ENCODE measurements around the gene BCL2L15.

The BCL2L15 gene

DNA sequence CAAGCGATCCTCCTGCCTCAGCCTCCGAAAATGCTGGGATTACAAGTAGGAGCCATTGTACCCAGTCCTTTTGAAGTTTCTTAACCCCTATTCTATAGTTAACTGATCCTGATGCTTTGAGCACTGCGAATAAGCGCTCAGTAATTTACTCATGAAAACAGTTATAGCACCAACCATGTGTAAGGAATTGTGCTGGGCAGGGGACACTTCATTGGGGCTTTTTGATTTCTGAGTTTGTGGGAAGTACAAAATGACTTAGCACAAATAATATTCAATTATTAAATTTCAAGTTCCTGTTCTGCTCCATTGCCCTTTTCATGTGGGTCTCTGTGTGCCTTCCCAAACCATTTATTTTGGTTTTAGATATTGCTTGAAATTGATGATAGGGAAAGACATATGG, 35.6 kb upstream of the BCL2L15 start:
- H3K4me3 ChIP-seq (replicated peaks; ENCODE audit: low read depth, low read length), result no peak overlapping the region
- TF ChIP-seq CTCF (IDR thresholded peaks at IDR 0.05; ENCODE audit: low read length, missing control alignments), result no peak
- no peak for DNase-seq (ENCODE audit: low read depth)

- no peak for DNase-seq (ENCODE audit: low read depth)
- no peak overlapping the region for H3K4me3 ChIP-seq (replicated peaks; ENCODE audit: low read depth, low read length)
- TF ChIP-seq CTCF (IDR thresholded peaks at IDR 0.05; ENCODE audit: low read length, missing control alignments), result no peak
Measured at GRCh38 chr1:113918243-113918642, 30.9 kb upstream of the BCL2L15 start.

- TF ChIP-seq CTCF (IDR thresholded peaks at IDR 0.05; ENCODE audit: low read length, missing control alignments), result no peak
- no peak overlapping the region for H3K4me3 ChIP-seq (replicated peaks; ENCODE audit: low read depth, low read length)
- peak; percentile 27 for DNase-seq (ENCODE audit: low read depth)
Measured at GRCh38 chr1:113917400-113918082, 30.2 kb upstream of the BCL2L15 start.

GRCh38 chr1:113916974-113917373, 29.6 kb upstream of the BCL2L15 start:
- no peak for DNase-seq (ENCODE audit: low read depth)
- TF ChIP-seq CTCF (IDR thresholded peaks at IDR 0.05; ENCODE audit: low read length, missing control alignments), result no peak
- no peak overlapping the region for H3K4me3 ChIP-seq (replicated peaks; ENCODE audit: low read depth, low read length)

- TF ChIP-seq CTCF (IDR thresholded peaks at IDR 0.05; ENCODE audit: low read length, missing control alignments), result no peak
Measured at GRCh38 chr1:113913887-113914664, 26.7 kb upstream of the BCL2L15 start.

GRCh38 chr1:113913312-113913668, 25.9 kb upstream of the BCL2L15 start:
- no peak for TF ChIP-seq CTCF (IDR thresholded peaks at IDR 0.05; ENCODE audit: low read length, missing control alignments)
- DNase-seq (ENCODE audit: low read depth), result no peak
- H3K4me3 ChIP-seq (replicated peaks; ENCODE audit: low read depth, low read length), result no peak overlapping the region

More at GRCh38 chr1:113913887-113914664, 26.7 kb upstream of the BCL2L15 start:
- no peak overlapping the region for H3K4me3 ChIP-seq (replicated peaks; ENCODE audit: low read depth, low read length)
- no peak for DNase-seq (ENCODE audit: low read depth)

Measured in fibroblast of pulmonary artery (primary cell).